GM19240 (cell line): Measurements from ENCODE around the gene FMN1.

Experiments
- DNase-seq: peaks from one replicate; pipeline ENCODE4 v3.0.0; 2011; ENCODE audit warnings: low spot score; ENCODE audit not compliant: insufficient read length

FMN1 gene

DNA sequence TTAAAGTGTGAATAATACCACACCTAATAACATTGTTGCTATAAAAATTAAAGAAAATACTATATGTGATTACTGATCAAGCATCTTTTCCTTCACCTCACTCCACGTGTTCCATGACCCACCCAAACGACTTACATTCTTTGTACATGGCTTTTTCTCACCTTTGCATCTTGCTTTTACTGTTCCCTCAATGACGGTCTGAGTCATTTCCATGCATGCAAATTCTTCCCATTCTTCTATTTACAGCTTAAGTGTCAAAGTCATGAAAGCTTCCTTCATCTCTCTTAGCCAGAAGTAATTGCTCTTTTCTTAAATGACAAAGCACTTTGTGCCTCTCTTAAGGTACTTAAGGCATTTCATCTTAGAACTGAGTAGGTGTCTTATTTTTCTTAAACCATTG is 412.7 kb downstream of the FMN1 start:
- no peak for DNase-seq

DNA sequence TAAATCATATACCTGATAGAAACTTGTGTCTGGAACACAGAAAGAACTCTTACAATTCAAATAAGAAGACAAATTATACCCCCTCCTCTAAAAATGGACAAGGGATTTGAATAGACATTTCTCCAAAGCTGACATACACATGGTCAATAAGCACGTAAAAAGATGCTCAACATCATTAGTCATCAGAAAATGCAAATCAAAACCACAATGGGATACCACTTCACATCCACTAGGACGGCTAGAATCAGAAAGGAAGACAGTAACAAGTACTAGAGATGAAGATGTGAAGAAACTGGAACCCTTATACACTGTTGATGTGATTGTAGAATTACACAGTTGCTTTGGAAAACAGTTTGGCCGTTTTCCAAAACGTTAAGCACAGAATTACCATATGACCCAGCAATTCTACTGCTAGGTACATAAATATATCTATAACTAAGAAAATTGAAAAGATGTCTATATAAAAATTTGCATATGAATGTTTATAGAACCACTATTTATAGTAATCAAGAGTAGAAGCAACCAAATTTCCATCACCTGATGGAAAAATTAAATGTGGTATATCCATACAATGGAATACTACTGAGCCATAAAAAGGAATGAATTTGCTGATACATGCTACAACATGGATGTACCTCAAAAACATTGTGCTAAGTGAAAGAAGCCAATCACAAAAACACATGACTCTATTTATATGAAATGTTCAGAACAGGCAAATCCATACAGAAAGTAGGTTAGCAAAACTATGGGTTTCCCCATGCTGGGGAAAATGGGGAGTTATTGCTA is 415.9 kb downstream of the FMN1 start:
- no peak for DNase-seq

DNA sequence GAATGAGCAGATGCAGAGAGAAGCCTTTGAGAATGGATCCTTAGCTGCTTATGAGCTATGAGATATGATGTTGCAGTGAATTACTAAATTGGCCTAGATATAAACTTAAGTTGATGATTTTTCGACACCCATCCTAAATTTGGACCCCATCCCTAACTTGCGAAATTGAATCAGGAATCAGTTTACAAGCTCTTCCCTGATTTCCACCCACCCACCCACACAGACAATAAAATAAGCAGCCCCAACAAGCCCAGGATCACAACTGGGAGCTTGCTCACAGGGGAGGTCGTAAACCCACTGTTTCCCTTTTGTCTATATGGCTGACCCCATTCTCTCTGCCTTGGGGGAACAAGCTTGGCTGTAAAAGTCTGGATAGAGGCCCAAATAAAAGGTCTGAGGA is 419.4 kb downstream of the FMN1 start:
- no peak for DNase-seq

DNA sequence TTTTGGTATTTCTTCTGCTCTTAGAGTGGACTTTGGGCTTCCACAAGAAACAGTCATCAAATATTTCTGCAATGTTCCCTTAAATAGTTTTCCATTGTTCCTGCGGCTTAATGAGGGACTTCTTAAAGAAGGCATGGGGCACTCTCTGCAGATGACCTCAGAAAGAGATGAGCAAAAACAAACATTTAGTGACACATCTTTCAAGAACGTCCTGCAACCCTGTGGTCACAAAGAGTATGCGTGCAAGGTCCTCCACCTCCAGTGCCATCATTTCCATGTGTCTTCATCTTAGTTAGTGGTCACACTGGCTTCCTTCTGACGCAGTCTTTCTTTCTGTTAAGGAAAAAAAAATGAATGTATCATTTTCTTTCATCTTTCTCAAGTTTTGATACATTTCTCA is 420.5 kb downstream of the FMN1 start:
- no peak for DNase-seq

DNA sequence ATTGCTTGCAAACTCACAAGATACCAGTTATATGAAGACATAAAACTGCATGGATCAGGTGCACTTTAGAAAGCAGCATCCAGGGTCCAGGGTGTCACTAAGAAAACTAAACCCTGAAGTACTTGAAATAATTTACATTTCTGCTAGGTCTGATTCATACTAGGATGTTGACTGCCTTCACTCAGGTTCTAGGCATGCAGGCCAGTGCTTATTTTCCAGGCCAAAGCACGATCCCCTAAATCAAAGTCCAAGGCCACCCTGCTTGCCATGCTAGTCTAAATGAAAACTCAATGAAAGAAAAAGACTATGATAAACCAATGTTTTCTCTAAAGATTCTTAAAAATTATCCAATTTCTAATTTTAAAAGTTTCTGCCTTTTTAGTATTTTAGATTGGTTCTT is 427.3 kb downstream of the FMN1 start:
- no peak for DNase-seq

DNA sequence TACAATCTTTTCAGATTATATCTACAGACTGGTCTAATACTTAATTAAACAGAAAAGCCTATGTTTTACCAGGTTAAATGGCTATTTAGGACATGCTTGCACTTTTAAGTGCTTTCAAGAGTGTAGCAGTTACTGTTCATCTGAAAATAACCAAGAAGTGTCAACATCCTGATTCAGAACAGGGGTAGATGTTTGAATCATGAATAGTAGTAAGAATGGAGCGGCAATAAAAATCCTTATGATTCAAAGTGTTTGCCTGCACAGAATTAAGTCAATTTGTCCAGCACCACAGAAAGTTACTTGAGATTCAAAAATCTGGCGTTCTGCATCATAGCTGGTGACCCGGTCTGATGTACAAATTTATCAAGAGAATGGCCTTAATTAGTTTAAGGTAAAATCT is 428.4 kb downstream of the FMN1 start:
- no peak for DNase-seq

DNA sequence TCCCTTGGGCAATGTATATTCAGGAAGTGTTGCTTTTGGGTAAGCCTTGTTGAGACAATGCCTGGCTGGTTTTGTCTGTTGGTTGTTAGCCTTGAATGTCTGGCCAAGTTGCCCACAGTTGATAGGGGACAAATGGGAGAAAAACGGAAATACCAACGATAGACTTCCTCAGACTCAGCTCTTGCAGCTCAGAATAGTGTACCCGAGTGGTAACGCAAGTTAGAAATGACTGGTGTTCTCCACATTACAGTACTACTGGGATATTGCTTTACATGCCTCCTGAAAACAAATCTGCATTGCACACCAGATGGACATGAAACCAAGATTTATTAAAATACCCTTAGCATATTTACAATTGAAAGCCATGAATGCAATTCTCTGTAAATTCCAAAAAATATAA is 429.3 kb downstream of the FMN1 start:
- DNase-seq: no peak

DNA sequence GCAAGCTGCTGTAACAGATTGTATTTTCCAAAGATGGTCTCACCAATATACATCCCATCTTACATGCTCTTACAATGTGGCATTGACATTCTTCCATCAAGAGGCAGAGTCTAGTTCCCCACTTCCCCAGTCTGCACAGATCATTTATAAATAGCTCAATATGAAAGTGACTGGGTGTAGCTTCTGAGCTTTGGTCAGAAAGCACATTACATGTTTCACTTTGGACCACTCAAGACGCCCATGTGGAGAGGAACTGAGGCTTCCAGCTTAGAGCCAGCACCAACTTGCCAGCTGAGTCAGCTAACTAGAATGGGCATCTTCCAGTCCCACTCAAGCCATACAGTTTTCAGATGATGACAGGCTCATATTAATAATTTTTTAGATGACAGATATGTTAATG is 431.2 kb downstream of the FMN1 start:
- DNase-seq: peak; percentile 9

DNA sequence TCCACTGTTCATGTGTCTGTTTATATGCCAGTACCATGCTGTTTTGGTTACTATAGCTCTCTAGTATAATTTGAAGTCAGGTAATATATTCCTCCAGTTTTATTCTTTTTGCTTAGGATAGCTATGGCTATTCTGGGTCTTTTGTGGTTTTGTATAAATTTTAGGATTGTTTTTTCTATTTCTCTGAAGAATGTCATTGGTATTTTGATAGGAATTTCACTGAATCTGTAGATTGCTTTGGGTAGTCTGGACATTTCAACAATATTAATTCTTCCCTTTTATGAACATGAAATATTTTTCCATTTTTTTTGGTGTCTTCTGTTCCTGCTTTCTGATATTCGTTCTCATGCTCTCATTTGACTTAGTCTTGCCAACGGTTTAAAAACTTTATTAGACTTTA is 437.1 kb downstream of the FMN1 start:
- DNase-seq: no peak

DNA sequence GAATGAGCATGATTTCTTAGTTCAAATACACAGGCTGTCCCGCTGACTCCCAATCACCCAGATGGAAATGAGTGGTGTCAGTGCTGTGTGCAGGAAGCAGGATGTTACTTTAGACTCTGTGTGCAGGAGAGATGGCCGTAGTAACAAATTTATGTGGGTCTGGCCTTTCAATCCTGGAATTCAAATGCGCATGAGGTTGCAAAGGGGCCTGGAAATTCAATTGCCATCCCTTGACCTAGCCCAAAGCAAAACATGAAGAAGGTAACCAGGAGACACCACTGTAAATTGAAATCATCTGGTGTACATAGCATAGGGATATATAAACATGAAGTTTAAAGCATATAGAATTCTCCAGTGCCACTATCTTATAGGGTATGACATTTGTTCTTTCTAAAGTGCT is 443.5 kb downstream of the FMN1 start:
- no peak for DNase-seq

DNA sequence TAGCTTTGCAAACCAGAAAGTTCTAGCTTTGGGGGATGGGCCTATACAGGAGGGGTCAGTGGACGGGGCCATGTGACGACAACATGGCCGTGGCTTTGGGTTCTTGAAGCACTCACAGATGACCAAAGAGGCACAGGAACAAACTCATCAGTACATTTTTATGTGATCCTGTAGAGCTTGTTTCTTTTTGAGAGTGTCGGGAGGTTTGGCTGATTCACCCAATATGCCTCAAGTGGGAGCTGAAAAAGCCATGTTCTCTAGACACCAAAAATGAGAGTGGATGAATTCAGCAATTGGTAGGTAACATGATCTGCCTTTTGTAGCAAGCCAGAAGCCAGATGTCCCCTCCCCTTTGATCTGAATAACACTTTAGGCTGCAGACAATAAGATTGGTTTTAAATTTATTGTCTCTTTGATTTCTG is 446.6 kb downstream of the FMN1 start:
- no peak for DNase-seq

DNA sequence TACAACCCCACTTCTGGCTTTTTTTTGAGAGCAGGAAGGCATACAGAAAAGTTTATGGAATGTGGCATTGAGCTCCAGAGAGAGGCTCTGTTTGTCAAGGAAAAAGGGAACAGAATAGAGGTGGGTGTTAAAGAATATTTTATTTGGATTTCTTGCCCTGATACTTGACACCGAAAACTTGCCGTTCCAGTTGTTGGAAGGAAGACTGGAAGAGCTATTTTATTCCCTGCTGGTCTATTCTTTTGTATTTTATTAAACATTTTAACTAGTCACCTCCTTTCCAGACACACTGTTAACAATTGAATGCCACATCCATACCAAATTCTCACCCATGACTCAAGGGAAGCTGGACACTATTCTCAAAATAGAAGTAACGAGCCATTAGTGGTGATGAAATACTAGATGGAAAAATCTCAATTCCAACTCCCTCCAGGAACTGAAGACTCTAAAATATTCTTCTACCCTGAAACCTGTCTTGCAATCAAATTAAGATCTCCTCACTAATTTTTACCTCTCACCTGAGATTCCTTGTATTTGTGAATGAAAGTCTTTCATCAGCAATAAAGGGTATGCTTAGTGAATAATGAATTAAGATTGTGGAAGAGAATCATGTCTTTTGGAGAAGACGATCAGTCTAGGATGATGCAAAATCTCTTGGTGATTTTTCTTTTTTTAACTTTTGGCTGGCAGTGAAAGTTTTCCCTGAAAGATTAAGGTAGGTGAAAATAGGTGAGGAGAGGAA is 448.2 kb downstream of the FMN1 start:
- no peak for DNase-seq

DNA sequence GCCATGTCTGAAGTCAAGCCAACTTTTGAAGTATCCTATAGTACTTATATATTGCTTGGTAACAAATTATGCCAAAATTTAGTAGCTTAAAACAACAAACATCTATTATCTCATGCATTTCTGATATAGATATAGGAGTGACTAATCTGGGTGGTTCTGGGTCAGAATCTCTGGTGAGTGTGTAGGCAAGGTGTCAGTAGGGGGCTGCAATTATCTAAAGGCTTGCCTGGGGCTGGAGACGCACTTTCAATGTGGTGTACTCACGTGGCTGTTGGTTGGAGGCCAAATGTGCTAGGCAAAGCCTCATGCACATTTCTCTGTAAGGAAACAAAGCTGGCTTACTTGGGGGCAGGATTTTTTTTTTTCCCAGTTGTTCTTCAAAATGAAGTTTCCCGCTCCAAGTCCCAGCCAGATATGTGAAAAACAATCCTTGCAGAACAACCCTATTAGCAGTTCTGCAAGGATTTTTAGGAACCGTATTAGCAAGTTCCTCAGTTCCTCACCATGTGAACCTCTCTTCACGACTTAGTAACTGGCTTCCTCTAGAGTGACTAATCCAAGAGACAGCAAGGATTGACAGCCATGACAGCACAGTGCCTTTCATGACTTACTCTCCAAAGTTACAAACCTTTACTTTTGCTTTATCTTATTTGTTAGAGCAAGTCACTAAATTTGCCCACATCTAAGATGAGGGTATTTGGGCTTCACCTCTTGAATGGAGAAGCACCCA is 450.9 kb downstream of the FMN1 start:
- DNase-seq: no peak

DNA sequence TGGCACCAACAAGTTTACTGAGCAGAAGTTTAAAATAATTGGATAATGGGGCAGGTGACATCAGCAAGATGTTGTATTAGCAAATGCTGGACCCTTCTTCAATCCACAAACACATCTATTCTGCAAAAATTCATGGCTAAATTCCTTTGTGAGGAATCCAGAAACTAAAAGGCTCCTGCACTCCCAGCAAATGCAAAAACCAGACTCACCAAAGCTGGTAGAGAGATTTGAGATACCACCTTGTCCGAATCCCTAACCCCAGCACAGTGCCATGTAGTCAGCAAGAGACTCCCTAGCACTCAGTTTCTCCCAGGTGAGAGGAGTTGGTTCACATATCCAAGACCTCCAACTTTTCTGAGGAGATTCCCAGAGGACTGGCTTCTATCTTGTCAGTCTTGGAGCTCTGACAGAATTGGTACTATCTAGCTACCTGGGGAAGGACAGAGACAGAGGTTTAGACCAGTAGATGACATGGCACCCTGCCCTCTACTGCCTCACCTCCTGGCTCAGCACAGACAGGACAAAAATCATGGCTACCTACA is 454.9 kb downstream of the FMN1 start:
- no peak for DNase-seq

DNA sequence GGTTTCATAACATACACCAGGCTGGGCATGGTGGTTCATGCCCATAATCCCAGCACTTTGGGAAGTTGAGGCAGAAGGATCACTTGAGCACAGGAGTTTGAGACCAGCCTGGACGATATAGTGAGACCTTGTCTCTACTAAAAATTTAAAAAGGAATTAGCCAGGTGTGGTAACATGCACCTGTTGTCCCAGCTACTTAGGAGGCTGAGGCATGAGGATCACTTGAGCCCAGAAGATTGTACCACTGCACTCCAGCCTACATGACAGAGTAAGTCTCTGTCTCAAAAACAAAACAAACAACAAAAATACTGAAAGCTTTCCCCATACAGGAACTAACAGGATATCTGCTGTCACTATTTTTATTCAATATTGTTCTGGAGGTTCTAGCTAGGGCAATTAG is 455.8 kb downstream of the FMN1 start:
- no peak for DNase-seq

DNA sequence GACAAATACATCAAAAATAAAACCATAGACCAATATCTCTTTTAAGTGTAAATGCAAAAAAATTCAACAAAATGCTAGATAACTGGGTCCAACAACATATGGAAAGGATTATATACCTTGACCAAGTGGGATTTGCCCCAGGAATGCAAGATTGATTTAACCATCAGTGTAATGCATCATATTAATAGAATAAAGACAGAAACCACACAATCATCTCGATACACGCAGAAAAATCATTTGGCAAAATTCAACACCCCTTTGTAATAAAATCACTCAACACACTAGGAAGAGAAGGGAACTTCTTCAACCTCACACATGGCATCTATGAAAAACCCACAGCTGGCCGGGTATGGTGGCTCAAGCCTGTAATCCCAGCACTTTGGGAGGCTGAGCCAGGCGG is 457.2 kb downstream of the FMN1 start:
- no peak for DNase-seq

DNA sequence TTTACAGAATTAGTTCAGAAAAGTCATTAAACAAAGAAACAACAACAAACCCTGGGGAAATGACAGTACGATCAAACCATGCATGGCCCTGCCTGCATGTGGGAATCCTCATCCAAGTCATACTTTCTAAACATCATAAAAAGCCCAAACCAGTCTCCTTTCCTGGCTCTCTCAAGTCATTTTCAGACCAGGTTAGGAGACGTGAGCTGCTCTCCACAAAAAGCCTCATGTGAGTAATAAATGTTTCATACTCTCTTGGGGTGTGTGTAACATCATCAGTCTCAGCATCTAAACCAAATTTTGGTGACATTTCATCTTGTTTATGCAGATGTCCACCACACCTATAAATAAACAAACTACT is 457.8 kb downstream of the FMN1 start:
- DNase-seq: no peak

DNA sequence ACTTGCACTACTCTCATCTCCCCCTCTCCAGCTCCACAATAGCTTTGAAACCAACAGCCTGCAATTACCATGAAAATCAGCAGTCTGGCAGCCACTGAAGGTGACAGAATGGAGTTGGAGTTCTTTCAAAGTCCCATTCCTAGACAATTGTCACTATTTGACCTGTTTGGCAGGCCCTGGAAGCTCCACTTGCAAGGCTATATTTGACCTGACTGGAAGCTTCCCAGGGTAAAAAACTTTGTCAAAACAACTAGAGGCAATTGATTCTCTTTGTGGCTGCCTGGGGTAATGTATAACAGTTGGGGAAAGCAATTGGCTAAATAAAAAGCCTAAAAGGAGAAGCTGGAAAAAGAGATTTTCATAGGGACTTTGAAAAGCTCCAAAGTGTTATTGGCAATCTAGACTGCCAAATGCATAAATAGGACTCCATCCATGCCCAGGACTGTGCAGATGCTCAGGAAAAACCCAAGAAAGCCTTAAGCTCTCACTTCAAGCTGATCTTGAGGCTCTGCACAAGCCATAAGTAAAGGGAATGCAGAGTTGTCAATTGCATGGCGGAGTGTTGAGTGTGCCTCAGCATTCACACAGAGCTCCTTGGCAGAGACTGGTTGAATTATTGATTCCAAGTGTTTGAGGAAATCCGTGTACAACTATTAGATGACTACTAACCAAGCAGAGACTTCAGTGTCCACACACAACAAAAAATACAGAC is 458.4 kb downstream of the FMN1 start:
- no peak for DNase-seq

DNA sequence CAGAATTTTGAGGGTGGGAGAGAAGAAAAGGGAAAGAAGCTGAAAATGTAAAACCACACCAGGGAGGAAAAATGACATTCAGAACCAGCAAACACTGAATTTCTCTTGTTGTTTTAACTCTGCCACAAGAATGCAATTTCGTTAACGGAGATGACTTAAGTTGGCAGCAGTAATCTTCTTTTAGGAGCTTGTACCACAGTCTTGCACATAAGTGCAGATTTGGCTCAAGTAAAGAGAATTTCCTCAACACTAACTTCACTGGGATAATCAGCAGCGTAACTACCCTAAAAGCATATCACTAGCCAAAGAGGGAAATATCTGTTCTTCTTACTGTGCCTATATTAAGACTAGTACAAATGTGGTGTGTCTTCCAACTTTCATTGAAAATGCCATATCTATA is 461.2 kb downstream of the FMN1 start:
- no peak for DNase-seq

DNA sequence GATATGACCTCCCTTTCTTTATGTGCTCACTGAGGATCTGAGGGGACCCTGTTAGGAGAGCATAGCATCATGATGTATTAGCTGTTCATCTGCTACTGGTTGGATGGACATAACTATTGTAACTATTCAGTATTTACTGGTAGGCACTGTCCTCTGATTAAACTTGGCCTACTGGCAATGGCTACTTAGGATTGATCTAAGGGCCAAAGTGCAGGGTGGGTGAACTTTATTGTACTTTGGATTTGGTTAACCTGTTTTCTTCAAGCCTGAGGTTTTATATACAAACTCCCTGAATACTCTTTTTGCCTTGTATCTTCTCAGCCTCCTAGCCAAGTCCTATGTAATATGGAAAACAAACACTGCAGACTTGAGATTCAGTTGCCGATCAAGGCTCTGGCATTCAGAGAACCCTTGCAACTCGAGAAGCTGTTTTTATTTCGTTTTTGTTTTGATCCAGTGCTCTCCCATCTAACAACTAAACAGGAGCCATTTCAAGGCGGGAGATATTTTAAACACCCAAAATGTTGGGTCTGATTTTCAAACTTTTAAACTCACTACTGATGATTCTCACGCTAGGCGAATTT is 461.8 kb downstream of the FMN1 start:
- DNase-seq: no peak
